Measurements from ENCODE around the gene PCNX2. TPM values are rescaled to one million over a fixed set of nuclear protein-coding genes. Genes with fewer than 3 reads are reported as not detected.

Gene PCNX2
- total and polyA plus RNA-seq, 2 of the 8 experiments (the other 6 are each of a cell fraction or from before 2014, with no cell fraction given): 46.1 to 57.6 TPM

- TF ChIP-seq, protein P1, sequence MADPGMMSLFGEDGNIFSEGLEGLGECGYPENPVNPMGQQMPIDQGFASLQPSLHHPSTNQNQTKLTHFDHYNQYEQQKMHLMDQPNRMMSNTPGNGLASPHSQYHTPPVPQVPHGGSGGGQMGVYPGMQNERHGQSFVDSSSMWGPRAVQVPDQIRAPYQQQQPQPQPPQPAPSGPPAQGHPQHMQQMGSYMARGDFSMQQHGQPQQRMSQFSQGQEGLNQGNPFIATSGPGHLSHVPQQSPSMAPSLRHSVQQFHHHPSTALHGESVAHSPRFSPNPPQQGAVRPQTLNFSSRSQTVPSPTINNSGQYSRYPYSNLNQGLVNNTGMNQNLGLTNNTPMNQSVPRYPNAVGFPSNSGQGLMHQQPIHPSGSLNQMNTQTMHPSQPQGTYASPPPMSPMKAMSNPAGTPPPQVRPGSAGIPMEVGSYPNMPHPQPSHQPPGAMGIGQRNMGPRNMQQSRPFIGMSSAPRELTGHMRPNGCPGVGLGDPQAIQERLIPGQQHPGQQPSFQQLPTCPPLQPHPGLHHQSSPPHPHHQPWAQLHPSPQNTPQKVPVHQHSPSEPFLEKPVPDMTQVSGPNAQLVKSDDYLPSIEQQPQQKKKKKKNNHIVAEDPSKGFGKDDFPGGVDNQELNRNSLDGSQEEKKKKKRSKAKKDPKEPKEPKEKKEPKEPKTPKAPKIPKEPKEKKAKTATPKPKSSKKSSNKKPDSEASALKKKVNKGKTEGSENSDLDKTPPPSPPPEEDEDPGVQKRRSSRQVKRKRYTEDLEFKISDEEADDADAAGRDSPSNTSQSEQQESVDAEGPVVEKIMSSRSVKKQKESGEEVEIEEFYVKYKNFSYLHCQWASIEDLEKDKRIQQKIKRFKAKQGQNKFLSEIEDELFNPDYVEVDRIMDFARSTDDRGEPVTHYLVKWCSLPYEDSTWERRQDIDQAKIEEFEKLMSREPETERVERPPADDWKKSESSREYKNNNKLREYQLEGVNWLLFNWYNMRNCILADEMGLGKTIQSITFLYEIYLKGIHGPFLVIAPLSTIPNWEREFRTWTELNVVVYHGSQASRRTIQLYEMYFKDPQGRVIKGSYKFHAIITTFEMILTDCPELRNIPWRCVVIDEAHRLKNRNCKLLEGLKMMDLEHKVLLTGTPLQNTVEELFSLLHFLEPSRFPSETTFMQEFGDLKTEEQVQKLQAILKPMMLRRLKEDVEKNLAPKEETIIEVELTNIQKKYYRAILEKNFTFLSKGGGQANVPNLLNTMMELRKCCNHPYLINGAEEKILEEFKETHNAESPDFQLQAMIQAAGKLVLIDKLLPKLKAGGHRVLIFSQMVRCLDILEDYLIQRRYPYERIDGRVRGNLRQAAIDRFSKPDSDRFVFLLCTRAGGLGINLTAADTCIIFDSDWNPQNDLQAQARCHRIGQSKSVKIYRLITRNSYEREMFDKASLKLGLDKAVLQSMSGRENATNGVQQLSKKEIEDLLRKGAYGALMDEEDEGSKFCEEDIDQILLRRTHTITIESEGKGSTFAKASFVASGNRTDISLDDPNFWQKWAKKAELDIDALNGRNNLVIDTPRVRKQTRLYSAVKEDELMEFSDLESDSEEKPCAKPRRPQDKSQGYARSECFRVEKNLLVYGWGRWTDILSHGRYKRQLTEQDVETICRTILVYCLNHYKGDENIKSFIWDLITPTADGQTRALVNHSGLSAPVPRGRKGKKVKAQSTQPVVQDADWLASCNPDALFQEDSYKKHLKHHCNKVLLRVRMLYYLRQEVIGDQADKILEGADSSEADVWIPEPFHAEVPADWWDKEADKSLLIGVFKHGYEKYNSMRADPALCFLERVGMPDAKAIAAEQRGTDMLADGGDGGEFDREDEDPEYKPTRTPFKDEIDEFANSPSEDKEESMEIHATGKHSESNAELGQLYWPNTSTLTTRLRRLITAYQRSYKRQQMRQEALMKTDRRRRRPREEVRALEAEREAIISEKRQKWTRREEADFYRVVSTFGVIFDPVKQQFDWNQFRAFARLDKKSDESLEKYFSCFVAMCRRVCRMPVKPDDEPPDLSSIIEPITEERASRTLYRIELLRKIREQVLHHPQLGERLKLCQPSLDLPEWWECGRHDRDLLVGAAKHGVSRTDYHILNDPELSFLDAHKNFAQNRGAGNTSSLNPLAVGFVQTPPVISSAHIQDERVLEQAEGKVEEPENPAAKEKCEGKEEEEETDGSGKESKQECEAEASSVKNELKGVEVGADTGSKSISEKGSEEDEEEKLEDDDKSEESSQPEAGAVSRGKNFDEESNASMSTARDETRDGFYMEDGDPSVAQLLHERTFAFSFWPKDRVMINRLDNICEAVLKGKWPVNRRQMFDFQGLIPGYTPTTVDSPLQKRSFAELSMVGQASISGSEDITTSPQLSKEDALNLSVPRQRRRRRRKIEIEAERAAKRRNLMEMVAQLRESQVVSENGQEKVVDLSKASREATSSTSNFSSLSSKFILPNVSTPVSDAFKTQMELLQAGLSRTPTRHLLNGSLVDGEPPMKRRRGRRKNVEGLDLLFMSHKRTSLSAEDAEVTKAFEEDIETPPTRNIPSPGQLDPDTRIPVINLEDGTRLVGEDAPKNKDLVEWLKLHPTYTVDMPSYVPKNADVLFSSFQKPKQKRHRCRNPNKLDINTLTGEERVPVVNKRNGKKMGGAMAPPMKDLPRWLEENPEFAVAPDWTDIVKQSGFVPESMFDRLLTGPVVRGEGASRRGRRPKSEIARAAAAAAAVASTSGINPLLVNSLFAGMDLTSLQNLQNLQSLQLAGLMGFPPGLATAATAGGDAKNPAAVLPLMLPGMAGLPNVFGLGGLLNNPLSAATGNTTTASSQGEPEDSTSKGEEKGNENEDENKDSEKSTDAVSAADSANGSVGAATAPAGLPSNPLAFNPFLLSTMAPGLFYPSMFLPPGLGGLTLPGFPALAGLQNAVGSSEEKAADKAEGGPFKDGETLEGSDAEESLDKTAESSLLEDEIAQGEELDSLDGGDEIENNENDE (IDR thresholded peaks at IDR 0.05; ENCODE audit: insufficient replicate concordance, low read length): no peak
- TF ChIP-seq, protein P2, sequence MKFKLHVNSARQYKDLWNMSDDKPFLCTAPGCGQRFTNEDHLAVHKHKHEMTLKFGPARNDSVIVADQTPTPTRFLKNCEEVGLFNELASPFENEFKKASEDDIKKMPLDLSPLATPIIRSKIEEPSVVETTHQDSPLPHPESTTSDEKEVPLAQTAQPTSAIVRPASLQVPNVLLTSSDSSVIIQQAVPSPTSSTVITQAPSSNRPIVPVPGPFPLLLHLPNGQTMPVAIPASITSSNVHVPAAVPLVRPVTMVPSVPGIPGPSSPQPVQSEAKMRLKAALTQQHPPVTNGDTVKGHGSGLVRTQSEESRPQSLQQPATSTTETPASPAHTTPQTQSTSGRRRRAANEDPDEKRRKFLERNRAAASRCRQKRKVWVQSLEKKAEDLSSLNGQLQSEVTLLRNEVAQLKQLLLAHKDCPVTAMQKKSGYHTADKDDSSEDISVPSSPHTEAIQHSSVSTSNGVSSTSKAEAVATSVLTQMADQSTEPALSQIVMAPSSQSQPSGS (IDR thresholded peaks at IDR 0.05; ENCODE audit: low read length): no peak
- no peak for TF ChIP-seq FOSL1 (IDR thresholded peaks at IDR 0.05; ENCODE audit: insufficient read depth, low read depth, low read length)
- TF ChIP-seq EZH2 (IDR thresholded peaks at IDR 0.05; ENCODE audit: low read depth, low read length, severe bottlenecking): no peak
- TF ChIP-seq, protein P3, sequence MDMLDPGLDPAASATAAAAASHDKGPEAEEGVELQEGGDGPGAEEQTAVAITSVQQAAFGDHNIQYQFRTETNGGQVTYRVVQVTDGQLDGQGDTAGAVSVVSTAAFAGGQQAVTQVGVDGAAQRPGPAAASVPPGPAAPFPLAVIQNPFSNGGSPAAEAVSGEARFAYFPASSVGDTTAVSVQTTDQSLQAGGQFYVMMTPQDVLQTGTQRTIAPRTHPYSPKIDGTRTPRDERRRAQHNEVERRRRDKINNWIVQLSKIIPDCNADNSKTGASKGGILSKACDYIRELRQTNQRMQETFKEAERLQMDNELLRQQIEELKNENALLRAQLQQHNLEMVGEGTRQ (IDR thresholded peaks at IDR 0.05; ENCODE audit: low read length): no peak
- TF ChIP-seq TAF1 (IDR thresholded peaks at IDR 0.05; ENCODE audit: low read depth, low read length): no peak
- TF ChIP-seq GABPA (IDR thresholded peaks at IDR 0.05; ENCODE audit: borderline replicate concordance, insufficient read depth, low read length): no peak
- TF ChIP-seq MAX (IDR thresholded peaks at IDR 0.05): no peak
Observed at GRCh38 chr1:233088613-233089012, 206.9 kb downstream of the PCNX2 start (continued).
